Stimulated activated CD4-positive, alpha-beta T cell treated with anti-CD3 and anti-CD28 coated beads, Interleukin-1b, Interleukin-23, amount 100 ng/mL, for 48 hours (primary cell): Measurements from ENCODE around the gene TM4SF18.

ENCODE experiments used
- DNase-seq: peaks from one replicate; pipeline ENCODE4 v3.0.0-alpha.2; 2020

The TM4SF18 gene

DNA sequence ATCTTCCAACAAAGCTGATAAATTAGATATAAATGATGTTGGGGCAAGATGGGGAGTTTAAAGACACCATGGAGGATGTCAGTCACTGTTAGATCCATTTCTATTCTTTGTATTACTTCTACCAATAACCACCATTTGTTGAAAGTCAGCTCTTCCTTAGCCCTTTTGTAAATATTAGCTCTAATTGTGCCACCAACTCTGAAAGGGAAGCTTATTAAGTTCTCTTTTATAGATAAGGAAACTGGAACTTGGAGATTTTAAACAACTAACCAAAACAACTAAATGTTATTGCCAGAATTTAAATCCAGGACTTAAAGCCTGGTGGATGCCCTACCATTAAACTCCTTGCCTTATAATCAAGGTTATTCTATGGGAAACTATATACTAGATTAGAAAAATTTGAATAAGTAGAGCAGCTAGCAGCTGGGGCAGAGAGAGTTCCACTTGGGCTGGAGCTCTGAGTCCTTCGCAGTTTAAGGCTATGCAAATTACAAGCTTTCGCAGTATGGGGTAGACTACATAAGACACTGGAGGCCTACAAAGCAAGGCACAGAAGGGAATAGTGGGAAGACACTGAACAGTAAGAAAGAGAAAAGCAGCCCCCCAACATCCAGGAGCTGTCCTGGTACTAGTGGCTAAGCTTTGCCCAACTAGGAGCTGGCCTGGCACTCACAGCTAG, 52.6 kb downstream of the TM4SF18 start:
- DNase-seq = no peak

DNA sequence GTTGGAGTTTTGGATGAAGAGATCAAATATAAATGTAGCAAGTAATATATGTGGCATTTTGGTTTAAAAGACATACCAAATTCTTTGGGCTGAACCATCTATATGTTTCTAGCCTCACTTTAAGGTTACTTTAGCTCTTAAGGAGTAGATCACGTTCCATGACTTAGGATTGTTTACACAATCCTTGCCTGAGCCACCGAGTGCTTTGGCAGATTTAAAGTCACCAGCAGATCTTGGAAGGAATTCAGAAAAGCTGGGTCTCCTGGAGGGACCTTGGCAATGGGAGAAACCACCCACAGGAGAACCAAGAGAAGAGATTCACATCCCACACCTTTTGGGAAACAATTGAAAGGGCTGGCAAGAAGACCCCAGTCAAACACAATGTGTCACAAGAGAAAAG, 54.5 kb downstream of the TM4SF18 start:
- no peak for DNase-seq

DNA sequence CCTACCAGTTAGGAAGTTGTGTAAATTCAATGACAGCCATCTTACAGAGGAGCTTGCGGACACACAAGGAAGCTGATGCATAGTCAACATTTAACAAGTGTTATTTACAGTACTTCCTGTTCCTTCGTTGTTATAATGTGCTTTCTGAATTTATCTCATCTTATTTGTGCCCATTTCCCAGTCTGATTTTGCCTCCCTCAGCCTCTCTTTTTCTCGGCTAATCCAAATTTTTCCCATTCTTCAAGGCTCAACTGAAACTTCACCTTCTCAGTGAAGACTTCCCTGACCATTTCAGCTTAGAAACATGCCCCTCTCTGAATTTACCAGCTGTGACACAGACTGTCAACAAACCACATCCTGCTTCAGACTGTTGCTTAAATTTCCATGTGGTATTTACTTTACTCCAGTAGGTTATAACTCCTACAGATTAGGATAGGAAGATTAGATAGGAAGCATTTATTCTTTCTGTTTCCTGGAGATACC, 56.1 kb downstream of the TM4SF18 start:
- DNase-seq = no peak

DNA sequence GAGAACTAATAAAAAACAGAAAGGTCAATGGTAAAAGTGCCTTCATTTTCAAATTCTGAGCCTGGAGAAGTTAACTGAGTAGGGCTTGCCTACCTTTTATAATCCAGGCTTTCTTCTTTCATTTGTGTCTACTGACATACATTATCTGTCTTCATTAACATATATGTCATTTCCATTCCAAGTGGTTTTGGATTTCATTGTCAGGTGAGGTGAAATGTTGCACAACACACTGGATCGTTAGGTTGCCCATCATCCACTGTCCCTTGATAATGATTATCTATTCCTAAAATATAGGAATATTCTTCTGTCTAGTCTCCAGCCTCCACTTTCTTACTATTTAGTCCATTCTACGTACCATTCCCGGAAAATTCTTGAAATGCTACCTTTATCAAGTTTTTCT, 56.8 kb downstream of the TM4SF18 start:
- DNase-seq = no peak

DNA sequence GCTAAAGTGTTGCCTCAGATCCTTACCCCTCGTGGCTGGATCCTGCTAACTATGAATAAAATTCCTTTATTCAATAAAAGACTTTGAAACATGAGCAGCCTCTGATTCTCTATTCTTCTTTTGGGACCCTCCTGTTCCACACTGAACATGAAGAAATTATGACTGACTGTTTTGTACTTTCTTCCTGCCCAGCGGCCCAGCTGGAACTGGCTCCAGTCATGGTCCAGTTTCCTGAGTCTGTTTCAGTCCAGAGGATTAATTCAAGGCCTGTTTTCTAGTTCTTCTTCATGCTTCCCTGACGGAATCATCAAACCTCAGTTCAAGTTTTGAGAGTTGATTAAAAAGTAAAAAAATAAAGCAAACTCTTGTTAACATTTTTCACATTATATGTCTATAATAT, 59.2 kb downstream of the TM4SF18 start:
- no peak for DNase-seq

DNA sequence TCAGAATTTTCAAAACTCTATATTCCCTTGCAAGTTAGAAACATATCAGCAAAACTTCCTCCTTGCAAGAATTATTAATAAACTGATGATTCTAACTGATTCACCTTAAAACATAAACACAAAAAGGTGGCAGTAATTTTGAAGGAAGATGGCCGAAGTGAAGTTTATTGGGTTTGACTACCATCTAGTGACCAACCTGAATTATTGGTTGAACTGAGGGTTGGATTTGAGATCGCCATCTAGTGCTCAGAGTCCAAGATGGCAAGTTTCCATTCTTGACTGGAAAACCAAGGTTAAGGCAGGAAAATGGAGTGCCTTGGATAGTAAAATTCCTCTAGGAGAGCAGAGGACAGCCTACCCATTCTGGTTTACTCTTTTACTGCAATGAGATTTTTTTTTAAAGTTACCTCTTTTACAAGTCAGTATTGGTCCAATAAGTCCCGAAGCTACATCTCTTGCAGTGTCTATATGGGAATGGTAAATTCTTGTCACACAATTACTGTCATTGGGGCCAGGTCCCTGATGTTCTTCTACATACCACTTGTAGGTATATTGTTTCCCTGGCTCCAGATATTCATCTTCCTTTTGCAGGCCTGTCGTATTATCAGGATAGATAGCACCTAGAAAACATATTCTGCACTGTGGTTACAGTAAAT, 60.2 kb downstream of the TM4SF18 start:
- DNase-seq = no peak

DNA sequence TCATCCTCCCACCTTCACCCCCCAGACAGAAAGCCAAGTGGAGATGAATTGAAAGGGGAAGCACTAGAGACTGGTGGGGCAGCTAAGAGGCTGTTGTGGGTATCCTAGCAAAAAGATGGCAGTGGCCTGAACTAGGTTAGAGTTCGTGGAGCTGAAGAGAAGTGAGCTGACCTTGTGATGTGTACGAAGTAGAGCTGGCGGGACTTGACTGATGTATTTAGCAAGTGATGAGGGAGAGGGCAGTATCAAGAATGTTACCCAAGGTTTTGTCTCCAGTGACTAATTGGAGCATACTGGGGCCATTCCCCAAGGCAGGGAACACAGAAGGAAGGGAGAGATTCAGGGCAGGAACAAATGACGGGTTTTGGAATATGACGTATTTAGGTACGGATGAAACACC, 61.8 kb downstream of the TM4SF18 start:
- DNase-seq = no peak

DNA sequence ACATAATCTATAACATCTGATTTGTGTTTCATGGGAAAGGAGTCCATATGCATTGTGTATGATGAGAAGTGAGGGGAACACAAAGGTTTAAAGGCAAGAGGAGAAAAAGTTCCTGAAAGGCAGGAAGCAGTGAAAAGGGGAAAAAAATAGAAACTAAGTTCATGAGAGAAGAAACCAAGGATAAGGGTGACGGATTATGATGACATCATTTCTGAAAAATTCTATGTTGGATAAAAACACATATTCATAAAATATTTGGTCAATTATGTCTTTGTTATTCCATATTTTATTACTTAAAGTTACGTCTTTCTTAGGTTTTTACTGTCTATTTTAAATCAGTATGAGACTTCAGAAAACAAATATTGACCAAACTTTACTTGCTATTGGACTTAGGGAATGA, 63.3 kb downstream of the TM4SF18 start:
- no peak for DNase-seq

DNA sequence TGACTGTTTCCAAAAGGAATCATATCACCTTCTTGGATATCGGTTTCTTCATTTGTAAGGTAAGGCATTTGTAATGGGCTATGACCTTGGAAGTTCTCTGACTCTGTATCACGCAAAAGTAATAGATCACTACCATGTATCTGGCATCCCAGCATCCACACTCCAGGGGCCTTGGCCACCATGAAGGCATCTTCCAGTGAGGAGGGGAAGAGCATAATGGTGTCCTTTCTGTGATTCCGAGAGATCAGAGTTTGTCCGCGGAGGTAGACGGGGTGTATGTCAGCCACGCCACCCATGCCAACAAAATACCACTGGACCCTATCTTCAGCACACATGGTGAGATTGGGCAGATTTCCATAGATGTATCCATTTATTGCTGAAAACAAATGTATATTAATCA, 63.7 kb downstream of the TM4SF18 start:
- DNase-seq = no peak
